Effector CD8-positive, alpha-beta T cell (primary cell): Measurements from ENCODE around the gene FLCN.

ENCODE experiments used
- DNase-seq: peaks from one replicate; lab custom pipeline; 2025; lab: John Stamatoyannopoulos, UW

The FLCN gene

DNA sequence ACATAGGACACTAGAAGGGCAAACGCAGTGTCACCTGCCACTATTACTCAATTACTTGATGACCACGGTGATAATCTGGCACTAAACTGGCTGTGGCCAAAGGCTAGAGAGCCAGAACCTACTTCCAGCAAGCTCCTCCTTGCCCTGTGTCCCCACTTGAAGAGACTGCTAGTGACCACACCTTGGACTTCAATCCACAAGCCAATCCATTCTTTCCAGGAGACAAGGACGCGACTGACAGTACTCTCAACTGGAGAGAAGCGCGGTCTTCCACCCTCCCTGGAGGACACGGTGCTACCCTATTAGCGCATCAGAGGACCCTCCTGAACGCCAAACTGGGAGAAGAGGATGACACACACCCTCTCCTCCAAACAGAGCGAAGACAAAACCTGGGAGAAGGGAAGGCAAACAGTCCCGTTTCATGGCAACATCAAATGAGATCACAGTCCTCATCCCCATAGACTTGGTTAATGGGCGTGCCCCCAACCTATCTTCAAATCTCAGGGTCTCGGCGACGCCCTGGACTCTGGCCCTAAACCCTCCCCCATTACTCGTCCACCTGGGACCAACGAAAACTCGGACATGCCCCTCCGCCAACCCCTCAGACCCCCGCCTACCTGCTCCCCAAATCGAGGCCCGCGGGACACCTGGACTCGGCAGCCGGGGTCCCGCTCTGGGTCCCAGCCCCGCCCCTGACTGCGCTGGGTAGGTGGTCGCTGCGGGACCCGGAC, 508 bp downstream of the FLCN start:
- no peak for DNase-seq

DNA sequence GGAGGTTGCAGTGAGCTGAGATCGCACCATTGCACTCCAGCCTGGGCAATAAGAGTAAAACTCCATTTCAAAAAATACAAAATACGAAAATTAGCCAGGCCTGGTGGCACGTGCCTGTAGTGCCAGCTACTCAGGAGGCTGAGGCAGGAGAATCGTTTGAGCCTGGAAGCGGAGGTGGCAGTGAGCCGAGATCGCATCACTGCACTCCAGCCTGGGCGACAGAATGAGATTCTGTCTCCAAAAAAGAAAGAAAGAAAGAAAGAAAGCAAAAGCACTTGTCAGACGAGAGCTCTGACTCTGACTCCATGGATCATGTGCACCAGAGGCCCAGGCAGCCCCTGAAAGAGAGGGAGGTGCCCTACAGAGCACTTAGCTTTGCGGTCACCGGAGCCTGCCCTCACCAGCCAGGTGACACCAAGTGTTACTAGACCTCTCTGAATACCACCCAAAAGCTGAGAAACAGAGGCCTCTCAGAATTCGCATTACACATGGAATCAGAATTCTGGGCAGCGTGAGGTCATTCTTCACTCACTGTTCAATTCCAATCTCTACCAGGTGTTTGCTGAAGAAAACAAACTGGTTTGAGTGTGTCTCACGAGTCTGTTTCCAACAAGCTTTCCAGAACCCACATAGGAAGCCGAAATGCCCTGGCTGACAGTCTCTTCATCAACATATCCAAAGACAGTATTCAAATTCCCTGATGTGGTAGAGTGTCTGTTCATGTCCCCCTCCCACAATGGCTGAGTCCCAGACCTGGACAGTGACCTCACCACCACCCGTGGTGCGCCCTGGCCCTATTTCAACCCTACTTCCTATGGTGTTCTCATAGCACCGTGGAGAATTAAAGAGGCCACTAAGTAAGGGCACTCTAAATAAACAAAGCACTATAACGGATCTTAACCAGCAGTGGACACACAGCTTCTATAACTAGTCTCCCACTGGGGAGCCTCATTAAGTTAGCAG, 1.5 kb downstream of the FLCN start:
- DNase-seq: no peak

DNA sequence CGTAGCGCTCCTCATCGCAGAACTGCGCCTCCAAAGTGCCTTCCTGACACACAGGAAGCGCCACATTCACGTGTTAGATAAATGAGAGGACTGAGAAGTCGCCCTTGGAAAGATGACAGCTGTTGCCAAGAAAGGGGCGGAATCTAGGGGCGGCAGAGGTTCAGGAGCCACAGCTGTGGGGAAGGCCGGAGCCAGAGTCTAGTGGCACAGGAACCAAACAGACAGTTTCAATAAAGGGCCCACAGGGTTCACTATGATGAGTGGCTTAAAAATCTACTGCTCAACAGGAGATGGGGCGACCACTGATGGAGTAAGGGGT, 4.7 kb downstream of the FLCN start:
- no peak for DNase-seq

GRCh38 chr17:17231621-17232302, 5.2 kb downstream of the FLCN start:
- DNase-seq: no peak

DNA sequence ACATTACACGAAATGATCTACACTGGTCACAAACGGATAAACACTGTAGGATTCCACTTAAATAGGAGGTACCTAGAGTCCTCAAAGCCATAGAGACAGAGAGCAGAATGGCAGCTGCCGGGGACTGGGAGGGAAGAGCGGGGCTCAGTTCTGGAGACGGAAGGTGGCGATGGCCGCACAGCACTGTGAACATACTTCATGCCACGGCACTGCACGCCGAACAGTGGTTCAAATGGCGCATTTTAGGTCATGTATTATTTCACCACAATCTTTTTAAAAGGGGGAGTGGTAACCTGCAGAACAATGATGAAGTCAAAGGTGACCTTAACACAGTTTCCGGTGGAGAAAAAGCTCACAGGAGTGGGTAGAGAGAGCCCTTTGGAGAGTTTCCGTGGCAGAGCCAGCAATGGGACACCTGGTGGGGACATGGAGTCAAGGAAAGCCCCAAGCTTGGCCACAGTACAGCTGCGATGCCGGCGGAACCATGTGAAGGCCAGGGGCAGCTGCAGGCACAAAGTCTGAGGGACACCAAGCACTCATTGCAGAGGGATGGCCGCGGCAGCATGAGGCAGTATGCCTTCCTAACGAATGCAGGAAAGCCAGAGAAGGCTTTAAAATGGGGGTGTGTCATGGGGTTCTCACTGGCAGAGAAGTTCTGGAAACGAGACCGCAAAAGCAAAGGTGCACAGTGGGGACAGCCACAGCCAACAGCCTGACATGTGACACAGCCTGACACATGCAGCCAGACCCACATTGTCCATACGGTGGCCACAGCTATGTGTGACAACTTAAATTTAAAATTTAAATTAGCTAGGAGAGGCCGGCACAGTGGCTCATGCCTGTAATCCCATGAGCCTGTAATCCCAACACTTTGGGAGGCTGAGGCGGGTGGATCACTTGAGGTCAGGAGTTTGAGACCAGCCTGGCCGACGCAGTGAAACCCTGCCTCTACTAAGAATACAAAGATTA, 7.3 kb downstream of the FLCN start:
- DNase-seq: no peak

GRCh38 chr17:17228521-17229279, 8.3 kb downstream of the FLCN start:
- no peak for DNase-seq

DNA sequence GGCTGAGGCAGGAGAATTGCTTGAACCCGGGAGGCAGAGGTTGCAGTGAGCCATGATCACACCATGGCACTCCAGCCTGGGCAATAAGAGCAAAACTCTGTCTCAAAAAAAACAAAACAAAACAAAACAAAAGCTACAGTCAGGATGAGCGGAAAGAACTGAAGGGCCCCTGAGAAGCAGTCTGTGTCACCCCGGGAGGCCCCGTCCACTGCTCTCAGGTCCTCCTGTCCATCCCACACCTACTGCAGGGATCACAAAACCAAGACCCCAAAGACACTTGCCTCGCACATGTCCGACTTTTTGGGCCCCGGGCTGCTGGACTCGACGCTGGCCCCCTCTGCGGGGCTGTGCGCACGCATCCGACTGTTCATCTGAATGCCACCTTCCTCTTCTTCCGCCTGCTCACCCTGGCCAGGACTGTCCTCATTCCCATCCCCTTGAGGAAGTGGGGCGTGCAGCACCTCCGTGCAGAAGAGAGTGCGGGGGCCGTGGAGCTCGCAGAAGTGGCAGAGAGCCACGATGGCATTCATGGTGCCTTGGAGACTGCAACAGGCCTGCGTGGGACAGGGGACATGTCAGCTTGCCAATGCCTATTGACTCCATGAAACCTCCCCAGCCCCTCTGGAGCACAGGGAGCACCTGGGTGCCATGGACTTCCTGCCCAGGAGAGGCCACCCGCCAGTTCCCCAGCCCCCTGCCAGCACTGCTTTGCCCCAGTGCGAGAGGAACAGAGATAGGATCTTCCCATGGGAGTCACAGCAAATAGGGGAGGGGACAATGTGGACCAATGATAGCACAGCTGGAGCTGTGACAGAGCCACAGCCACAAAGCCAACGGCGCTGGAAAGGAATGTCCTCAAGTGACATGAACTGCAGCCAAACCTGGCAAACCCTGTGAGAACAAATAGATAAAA, 9.1 kb downstream of the FLCN start:
- no peak for DNase-seq

DNA sequence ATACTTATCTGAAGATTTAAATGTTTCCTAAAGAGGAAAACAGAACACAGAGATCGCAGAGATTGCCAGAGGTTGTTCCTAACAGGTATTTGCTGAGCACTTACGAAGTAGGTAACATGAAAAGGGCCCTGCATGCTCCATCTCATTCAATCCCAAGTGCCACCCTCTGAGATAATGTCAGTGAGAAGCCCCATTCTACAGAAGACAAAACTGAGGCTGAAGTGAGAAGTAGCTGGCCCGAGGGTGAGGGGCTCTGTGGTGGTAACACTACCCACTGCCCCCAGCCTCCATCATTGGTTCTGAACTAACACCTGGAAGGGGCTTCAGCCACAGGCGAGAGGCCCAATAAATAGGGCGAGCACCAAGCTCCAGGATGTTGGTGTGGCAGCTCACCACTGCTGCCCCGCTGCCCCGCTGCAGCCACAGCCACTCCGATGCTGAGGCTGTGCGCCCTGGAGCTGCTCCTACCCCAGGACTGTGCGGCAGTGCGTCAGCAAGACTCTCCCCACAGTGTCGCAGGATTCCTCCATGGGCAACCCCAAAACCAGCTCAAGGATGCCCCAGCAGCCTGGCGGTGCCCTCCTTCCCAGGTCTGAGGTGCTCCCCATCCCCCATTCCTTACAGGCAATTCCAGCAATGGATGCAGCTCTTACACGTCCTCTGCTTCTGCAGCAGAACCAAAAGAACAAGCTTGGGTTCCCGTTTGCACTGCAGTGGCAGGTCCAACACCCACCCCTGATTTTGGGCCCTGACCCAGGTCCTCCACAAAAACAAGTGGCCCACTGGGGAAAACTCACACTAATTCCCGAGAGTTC, 10.3 kb downstream of the FLCN start:
- no peak for DNase-seq

DNA sequence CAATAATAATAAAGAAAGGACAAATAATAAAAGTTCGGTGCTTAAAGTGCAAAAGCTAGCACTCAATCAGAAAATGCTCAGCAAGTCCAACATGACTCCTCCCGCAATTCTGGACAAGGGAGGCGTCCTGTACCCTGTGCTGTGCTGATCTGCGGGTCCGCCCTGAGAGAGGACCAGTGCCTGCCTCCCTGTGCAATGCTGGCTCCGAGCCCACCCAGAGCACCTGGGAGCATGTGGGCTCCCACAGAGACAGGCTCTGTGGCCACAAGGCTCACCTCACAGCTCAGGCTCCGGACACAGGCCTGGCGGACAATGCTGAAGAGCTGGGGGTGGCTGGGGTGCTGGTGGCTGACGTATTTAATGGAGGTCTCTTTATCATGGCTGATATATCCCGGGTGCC, 11.1 kb downstream of the FLCN start:
- DNase-seq: no peak

DNA sequence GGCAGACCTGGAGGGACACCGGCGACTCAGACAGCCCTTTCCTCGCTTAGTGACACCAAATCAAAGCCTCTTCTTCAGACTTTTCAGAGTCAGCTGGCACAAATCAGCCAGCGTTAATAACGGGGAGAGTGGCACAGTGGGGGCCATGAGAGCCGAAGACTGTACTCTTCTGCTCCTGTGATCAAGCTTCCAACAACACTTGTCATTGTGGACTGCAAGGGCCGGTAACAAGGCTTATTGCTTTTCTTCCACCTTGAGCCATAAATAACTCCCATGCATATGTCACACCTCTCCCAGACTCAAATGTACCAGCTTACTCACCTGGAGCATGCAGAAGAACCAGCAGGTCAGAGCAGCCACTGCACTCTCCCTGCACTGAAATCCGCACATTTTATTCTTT, 12.8 kb downstream of the FLCN start:
- DNase-seq: no peak

DNA sequence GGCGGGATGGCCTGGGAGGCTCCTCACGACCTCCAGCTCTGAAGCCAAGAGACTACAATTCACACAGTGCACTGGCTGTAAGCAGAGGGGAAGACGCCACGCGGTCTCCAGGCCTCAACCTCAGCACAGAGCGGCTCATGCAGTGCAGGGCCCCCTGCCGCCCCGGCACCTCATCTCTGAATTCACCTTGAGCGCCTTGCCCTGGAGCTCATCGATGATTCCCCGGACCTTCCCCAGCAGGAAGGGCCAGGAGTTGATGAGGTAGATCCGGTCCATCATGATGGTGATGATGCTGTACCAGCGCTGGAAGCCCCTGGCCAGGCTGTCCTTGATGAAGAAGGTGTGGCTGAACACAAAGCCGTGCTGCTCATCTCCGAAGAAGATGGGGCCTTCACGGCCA, 13.2 kb downstream of the FLCN start:
- no peak for DNase-seq

GRCh38 chr17:17221329-17221728, 15.6 kb downstream of the FLCN start:
- DNase-seq: no peak

- DNase-seq: no peak
Observed at GRCh38 chr17:17220529-17220928, 16.4 kb downstream of the FLCN start.

- DNase-seq: no peak
Observed at GRCh38 chr17:17217995-17218394, 19.0 kb downstream of the FLCN start.

- no peak for DNase-seq
Observed at GRCh38 chr17:17216776-17217175, 20.2 kb downstream of the FLCN start.

DNA sequence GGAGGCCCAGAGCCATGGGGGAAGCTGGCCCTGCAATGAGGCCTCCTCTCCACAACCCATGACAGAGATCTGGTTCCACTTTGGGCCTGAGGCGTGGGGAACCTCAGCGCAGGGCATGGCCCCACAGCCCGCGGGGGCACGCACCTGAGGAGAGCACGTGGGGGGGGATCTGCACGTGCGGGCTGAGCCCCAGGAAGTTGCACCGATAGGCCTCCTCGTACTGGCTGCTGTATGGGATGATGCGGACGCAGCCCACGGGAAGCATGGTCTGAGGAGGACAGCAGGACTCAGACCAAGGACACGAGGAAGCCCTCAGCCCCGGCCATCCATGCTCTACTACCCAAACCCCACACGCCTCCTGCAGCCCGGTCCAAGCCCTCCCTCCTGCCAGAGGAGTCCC, 20.7 kb downstream of the FLCN start:
- DNase-seq: no peak

- DNase-seq: no peak
Observed at GRCh38 chr17:17215575-17215974, 21.4 kb downstream of the FLCN start.

DNA sequence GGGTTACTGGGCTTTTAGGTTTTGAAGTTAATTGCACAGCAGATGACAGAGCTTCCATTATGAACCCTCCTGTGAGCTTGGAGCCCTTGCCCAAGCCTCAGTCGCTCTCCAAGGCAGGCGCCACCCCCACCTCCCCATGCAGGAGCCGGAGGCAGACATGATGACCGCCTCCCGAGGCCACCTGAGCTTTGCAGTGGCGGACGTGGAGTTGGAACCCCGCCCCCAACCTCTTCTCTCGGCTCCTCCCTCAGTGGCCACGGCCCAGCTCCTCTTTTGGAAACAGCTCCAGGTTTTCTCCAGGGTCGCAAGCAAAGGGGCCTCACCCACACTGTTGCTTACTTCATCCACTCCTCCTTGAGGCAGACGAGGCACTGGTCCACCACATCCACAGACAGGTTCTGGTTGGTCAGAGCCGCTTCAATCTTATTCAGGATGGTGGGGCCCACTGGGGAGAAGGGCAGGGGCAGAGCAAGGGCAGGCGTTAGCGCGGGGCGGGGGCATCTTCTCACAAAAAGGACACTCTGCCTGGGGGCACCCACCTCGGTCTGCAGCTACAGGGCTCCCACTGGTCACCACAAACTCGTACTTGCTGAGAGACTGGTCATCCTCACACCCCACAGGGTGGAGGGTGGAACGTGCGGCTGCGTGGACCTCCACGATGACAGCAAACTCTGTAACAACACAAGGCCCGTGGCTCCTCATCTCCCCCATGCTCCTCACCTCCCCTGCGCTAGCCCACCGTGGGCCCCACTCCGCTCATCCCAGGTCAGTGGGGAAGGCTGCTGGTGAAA, 22.1 kb downstream of the FLCN start:
- no peak for DNase-seq
